Activated CD4-positive, alpha-beta T cell treated with anti-CD3 and anti-CD28 coated beads, Interleukin-2, Interleukin-4, amounts not matched to agents 100 ng/mL and 50 ng/mL, durations not matched to agents 16 hours and 8 hours (primary cell): ENCODE data around the gene FBF1.
"Not testable (repeated sequence)": the region's sequence is repeated elsewhere in the genome, so short reads cannot be mapped to it uniquely, and the experiment has no call there.

Source experiments
- DNase-seq: peaks from one replicate; pipeline ENCODE4 v3.0.0-alpha.2; 2020; ENCODE audit warnings: low spot score

The FBF1 gene

GRCh38 chr17:75876190-75876937 is 64.5 kb downstream of the FBF1 start:
- peak; percentile 81 for DNase-seq

DNA sequence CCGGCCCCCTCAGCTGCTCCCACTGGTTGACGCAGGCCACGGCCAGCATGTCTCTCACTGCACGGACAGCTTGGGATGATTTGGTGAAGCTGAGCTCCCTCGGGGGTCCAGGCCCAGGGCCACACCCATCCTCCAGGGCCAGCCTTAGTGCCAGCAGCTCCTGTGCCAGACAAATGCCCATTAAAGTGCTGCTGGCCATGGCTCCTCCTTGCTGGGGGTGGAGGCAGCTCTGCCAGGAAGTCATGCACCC is 65.0 kb downstream of the FBF1 start:
- no peak for DNase-seq

DNA sequence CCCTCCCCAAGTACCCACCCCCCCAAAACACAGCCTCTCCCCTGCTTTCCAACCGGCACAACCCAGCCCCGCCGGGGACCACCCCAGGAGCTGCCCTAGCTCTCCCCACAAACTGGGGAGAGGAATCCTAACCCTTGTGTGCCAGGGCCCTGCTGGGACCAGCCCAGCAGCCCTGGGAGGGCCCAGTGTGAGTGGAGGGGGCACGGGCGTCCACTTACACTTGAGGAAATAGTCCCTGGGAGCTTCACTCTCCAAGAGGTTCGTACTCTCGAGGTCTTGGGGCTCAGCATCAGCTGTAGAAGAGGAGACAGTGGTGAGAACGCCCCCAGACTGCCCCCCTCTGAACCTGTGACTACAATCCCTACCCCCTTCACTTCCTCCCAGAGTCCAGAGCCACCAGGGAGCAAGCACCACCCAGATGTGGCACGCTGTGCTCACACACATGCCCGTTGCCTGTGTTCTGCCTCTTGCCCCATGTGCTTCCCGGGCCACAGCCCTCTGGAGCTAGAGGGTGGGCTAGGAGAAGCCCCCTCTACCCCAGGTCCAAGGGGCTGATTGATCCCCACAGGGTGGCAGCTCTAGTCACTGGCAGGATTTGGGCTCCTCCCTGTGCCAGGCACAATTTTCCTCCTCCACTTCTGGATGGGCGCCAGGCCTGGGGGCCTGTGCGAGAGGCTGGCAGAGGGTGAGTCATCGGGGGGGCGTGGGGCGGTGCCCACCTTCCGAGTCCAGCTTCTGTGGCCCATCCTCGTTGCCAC is 65.5 kb downstream of the FBF1 start:
- no peak for DNase-seq

DNA sequence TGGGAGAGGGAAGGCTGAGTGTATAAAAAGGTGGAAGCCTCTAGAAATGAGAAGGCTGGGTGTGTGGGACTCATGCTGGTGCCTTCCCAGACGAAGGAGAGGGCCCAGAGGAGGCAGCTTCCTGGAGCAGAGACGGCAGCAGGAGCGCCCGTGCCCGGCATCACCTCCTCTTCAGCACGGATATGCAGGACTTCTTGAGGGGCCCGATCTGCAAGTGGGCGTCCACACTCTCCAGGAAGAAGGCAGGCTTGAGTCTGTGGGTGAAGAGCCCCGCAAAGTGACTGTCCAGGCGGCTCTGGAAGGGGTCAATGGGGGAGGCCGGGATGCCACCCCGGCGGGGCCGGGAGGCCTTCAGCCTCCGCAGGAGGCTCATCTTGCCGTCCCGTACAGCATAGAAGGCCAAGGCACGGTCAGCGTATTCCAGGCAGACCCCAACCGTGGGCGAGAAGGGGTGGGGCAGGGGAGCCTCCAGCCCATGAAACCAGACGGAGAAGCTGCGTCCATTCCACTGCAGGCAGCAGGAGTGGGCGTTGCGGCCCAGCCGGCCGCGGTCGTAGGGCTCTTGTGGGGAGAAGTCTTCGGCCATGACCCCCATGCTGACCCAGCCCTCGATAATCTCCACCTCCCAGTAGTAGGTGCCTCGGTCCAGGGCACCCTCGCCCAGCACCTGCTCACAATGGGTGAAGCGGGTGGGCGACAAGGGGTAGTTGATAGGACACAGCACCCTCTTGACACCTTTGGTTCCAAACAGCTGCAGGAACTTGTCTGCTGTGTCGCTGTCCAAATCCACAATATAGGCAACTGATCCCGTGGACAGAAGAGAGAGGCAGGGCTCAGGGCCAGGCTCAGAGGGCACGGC is 66.3 kb downstream of the FBF1 start:
- DNase-seq = no peak

DNA sequence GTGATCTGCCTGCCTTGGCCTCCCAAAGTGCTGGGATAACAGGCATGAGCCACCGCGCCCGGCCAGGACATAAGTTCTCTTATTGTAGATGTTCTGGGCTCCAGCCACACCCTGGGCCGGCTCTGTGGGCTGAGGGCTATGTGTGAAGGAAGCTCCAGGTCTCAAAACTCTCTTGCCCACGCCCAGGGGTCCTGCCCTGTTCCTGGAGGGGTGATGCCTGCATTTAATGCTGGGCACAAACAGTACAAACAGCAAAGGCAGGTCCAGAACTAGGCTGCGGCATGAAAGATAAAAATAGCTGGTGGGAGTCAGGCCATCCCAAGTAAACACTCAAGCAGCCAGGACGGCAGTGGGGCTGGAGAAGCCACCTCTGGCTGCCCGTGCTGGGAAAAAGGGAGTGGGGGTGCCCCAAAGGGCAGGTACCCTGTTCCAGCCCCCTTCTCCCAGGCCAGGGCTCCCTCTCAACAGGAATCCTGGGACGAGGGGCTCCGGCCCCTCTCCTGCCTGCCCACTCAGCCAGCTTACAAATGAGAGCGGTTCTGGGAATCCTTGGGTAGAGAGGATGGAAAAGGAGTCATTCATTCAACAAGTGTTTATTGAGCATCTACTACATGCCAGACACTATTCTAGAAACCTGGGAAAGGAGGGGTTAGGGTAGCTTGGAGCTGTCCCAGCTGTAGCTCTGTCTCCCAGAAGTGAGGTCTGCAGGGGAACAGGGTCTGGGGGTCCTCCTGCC is 67.1 kb downstream of the FBF1 start:
- no peak for DNase-seq

GRCh38 chr17:75872434-75873351 is 68.1 kb downstream of the FBF1 start:
- peak; percentile 43 for DNase-seq

DNA sequence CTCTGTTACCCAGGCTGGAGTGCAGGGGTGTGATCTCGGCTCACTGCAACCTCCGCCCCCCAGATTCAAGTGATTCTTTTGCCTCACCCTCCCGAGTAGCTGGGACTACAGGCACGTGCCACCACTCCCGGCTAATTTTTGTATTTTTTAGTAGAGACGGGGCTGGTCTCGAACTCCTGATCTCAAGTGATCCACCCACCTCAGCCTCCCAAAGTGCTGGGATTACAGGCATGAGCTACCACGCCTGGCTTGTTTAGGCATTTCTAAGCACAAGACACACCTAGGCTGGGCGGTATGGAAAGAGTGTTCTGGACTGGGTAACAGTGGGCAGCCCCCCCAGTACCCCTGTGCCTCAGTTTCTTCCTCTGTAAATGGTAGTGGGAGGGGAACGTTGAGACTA is 70.6 kb downstream of the FBF1 start:
- DNase-seq = not testable (repeated sequence)

- no peak for DNase-seq
Observed at GRCh38 chr17:75869282-75870141, 71.3 kb downstream of the FBF1 start.

DNA sequence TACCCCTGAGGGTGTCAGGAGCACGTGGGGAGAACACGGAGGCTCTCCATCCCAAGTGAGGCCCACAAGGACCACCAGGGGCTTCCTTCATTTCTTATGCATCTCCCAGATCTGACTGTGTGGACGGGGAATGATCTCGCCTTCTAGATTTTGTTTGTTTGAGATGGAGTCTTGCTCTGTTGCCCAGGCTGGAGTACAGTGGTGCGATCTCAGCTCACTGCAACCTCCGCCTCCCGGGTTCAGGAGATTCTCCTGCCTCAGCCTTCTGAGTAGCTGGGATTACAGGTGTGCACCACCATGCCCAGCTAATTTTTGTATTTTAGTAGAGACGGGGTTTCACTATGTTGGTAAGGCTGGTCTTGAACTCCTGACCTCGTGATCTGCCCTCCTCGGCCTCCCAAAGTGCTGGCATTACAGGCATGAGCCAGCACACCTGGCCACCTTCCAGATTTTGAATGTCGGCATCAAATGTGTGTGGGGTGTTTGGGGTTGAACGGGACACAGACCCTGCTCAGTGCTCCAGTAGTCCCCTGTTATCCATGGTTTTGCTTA is 72.0 kb downstream of the FBF1 start:
- DNase-seq = not testable (repeated sequence)

- DNase-seq = not testable (repeated sequence)
Observed at GRCh38 chr17:75865404-75866188, 75.2 kb downstream of the FBF1 start.

DNA sequence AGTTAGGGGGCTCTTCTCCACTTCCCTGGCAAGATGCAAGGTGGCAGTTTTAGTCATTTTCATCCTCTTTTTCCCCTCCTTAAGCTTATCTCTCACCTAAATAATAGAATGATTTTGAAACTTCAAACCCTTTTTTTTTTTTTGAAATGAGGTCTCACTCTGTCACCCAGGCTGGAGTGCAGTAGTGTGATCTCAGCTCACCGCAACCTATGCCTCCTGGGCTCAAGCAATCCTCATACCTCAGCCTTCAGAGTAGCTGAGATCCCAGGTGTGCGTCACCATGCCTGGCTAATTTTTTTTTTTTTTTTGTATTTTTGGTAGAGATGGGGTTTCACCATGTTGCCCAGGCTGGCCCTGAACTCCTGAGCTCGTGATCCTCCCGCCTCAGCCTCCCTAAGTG is 76.0 kb downstream of the FBF1 start:
- peak; percentile 39 for DNase-seq

DNA sequence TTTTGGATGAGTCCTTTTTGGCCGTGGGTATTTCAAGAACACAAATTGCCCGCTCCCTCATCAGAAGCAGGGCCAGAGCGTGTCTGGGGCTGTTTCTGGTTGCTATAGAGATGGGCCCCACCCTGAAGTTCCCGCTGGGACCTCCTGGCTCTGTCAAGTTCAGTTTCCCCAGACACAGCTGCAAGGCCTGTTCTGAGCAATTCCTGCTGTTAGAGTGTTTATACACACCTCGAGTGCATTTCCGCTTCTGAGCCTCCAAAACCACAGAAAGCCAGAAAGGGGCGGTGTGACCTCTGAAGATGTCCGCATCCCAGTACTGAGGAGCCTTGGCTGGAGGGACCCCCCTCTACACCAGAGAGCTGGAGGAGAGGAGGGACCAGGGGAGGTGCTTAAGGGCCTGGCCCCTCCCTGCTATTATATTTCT is 76.4 kb downstream of the FBF1 start:
- DNase-seq = peak; percentile 82

GRCh38 chr17:75861927-75862317 is 78.9 kb downstream of the FBF1 start:
- DNase-seq = no peak
